ENCODE measurements around the gene AMPH.
"Not testable (repeated sequence)": the region's sequence is repeated elsewhere in the genome, so short reads cannot be mapped to it uniquely, and the experiment has no call there.

The AMPH gene

GRCh38 chr7:38452681-38453108 is 178.5 kb downstream of the AMPH start:
- no peak for DNase-seq

DNA sequence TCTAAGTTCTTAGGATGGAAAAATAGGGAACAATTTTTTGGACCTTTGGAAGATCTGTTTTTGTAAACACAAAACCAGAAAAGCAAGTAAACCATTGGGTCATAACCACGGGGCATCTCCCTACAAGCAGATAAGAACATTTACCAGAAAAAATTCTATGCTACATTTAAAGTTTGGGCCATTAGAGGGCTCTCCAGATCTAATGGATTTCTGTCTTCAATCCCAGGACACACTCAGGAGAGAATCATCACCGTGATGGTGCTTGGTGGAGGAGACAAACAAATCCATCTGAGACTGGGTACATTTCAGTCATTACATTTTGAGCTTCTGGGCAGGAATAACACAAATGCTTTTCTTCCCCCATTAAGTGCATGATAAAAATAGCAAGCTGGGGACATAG is 179.3 kb downstream of the AMPH start:
- DNase-seq, result no peak

- no peak for DNase-seq
Measured at GRCh38 chr7:38448584-38449234, 182.5 kb downstream of the AMPH start.

DNA sequence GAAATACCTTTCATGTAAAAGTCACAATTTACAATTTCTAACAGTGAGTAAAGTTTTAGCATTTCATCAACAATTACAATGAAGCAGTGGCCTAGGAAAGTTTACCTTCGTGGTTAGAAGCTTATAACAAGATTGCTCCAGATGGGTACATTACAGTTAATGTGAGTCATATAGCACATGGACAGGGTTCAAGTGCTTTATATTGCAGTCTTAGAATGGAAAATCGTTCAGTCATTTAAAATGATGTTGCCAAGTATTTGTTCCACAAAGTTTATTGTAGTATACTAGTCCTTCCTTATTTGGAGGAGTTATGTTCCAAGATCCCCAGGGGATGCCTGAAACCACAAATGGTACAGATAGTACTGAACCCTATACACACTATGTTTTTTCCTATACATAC is 183.1 kb downstream of the AMPH start:
- DNase-seq, result no peak

DNA sequence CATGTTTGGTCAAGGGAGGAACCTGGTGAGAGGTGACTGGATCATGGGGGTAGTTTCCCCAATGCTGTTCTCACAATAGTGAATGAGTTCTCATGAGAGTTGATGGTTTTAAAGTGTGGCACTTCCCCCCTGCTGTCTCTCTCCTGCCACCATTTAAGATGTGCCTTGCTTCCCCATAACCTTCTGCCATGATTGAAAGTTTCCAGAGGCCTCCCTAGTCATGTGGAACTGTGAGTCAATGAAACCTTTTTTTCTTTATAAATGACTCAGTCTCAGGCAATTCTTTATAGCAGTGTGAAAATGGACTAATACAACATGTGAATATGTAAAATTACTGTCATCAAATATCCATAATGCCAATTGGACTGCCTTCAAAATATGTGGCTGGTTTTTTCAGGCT is 192.2 kb downstream of the AMPH start:
- no peak for DNase-seq

GRCh38 chr7:38432671-38433070 is 198.5 kb downstream of the AMPH start:
- no peak for DNase-seq

DNA sequence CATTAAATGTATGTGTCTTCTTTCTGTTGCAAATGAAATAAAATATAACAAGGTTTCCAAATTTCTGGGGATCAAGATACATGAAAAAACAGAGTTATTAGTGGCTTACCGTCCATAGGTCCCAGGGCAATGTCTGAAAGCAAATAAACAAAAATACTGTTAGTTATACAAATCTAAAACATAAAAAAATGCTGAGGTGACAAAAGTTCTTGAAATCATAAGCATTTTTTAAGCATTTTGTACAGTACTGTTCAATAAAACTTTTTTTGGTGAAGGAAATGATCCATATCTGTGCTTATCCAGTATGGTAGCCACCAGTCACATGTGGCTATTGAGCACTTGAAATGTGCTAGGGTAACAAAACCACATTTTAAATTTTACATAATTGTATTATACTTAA is 199.1 kb downstream of the AMPH start:
- no peak for DNase-seq

DNA sequence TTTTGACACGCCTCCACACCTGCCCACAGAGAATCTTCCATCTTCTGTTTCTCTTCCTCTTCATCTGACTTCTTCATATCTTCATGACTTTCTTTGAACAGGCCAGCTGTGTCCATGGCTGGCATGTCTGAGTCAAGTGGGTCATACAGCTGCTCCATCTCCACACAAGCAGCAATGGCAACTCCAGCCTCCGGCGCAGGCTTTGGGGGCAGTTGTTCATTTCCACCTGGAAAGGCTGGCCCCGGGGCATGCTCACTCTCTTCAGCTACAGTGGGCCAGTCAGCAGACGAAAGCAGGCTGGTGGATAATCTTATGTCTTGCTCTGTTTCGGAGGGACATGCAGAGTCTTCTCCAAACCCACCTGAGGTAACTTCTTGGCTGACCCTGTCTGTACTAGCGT is 202.1 kb downstream of the AMPH start:
- no peak for DNase-seq

DNA sequence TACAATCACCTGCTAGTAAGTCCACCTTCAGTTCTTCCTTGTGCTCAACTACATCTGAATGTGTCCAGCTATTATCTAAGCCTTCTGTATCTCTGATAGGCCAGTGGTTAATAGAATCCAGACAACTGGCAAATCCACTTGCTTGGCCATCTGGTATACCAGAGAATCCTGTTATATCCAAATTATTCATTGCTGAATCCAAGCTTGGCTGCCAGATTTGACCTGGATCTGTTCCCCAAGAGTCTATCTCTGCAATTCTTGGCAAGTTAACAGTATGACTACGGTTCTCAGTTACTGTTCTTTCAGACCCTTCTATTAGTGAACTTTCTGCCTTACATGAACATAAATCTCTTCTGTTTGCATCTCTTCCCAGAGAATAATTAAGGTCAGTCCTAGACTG is 203.1 kb downstream of the AMPH start:
- no peak for DNase-seq

DNA sequence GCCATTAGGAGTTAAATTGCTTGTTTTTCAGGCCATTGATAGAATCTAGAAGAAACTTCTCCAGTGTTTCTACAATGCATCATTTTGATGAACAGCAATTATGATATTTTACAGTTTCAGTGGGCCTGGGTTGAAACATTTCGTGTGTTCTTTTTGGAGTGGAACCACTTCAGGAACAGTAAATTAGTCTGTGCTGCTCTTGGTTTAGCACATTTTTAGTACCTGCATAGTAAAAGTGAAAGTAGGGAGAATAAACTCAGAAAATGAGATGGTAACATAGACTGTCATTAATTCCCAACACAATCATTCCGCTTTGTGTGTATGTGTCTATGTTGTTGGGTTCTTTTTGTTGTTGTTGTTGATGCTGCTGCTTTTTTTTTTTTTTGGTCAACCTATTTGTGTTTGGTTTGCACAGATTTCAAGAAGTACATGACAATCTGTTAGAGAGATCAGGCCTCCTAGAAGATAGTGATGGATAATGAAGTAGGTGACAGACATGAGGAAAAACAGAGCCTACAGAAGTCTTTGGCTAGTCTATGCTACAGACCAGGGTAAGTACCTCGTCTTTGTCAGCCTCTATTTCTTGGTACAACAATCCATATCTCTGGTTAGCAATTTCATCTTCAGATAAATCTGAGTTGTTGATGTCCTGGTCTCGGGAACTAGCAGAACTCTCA is 203.8 kb downstream of the AMPH start:
- DNase-seq, result no peak

- DNase-seq, result no peak
Measured at GRCh38 chr7:38425509-38425908, 205.7 kb downstream of the AMPH start.

DNA sequence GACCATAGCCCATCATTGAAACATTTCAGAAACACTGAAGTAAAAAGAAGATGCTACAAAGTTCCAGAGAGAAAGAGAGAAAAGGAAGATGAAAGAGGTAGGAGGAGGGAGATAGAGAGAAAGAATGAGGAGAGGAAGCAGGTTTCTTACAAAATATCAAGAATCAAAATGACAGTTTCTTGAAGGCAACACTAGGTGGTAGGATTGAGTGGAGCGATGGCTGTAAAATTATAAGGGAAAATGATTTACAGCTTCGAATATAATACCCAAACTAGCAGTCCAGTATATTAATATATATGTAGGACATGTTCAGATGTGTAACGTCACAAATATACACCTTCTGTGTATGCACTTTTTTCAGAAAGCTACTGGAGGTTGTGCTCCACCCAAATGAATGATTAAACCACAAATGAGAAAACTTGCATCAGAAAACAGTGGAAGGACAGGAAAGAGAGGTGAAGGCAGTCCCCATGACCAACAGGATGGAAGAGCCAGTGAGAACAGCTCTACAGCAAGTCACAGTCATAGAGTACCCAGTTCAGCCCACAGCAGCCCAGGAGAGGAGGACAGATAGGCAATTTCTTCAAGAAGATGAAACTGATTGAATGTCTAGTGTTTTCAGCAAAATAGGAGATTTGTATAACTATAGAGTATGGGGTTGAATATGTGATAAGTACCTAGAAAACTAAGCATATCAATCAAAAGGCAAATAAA is 206.3 kb downstream of the AMPH start:
- DNase-seq, result no peak

DNA sequence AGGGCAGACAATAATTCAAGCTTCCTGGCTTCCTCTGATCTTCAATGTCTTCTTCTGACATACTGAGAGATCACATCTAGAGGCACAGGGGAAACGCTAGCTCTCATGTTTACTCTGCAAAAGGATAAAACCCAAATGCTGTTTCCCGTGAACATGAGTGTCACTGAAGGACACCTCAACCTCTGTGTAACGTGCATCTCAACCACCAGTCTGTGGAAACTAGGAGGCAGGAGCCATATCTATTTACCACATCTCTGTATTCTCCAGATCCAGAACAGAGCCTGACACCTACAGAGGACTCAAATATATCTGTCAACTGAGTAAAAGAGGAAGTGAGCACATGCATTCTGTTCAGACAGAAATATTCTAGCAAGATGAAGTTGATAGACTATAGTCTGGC is 217.4 kb downstream of the AMPH start:
- no peak for DNase-seq

DNA sequence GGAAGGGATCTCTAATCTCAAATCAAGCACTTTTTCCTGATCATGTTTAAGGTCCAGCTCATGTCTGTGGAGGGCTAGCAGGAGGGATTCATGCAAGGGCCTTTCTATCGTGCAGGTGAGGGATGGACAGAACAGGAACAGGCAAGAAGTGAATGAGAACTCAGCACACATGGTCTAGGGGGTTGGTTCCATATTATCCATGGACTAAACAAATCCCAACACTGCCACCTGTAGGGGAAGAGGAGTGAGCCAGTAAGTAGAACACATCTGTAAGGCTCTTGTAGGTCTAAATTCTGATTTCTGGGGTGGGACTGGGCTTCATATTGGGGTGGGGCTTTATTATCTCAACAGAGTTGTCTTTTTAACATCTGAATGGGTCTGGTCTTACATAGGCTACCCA is 219.8 kb downstream of the AMPH start:
- DNase-seq, result no peak

DNA sequence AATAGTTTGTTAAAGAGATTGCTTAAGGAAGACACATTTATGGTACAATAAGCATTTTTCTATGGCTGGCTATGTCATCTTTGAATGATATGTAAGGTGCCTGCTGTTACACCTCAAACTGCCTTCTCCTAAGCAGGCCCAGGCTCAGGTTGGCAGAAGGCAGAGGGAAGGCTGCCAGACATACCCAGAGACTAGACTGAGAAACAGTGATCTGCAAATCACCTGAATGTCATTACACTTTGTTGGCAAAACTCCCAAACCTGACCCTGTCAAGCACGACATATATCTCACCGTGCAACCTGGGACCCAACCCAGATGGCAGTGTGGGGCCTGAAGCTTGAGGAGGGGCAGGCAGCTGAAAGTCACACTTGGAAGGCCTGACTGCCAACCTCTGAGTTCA is 221.1 kb downstream of the AMPH start:
- DNase-seq, result no peak

GRCh38 chr7:38409531-38409930 is 221.6 kb downstream of the AMPH start:
- DNase-seq, result no peak

- peak; percentile 58 for DNase-seq
Measured at GRCh38 chr7:38398725-38399321, 232.3 kb downstream of the AMPH start.

- DNase-seq, result no peak
Measured at GRCh38 chr7:38396852-38397251, 234.3 kb downstream of the AMPH start.

- not testable (repeated sequence) for DNase-seq
Measured at GRCh38 chr7:38395921-38396552, 235.1 kb downstream of the AMPH start.

DNA sequence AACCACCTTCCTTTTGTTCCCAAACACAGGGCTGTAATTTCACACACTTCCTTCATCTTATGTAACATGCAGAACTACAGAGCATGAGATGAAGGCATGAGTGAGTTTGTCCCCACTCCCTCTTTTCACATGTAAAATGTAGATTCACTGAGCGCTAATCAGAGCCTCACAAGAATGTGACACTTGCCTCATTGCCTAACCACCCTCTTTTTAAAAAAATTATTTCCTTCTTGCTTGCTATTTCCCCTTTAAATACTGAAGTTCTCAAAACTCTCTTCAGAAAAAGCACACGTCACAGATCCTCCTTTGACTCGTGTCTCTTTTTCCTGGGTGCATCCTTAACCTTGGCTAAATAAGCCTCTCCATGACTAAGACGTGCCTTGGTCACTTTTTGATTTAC is 236.5 kb downstream of the AMPH start:
- no peak for DNase-seq

GRCh38 chr7:38393874-38394273 is 237.3 kb downstream of the AMPH start:
- DNase-seq, result no peak

- no peak for DNase-seq
Measured at GRCh38 chr7:38391751-38392150, 239.4 kb downstream of the AMPH start.

DNA sequence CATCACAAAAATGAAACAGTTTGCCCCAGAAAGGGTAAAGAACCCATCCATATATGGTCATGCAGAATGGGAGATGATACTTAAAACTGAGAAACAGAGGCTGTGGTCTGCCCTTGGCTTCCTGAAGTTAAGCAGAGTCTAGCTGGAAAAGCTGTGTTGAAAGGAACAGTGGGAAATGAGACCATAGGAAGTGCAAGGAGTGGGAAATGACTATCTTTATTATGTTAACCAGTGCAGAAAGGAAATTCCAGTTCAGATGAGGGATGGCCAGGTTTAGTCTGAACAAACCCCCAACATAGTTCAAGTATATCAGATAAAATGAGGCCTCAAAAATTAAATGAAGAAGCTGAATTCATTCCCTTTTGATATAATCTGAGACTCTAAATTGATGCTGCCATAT is 245.5 kb downstream of the AMPH start:
- DNase-seq, result no peak

Data from activated CD8-positive, alpha-beta memory T cell treated with anti-CD3 and anti-CD28 coated beads, Interleukin-2, amount 50 U/mL, for 4 hours (primary cell).